Smooth muscle cell (in vitro differentiated cells): ENCODE results near the gene ANKZF1. TPM values are rescaled to one million over a fixed set of nuclear protein-coding genes. Genes with fewer than 3 reads are reported as not detected.
A peak's percentile ranks its signal among the peaks of the same experiment; 100 is the strongest.

Experiments
- DNase-seq: peaks from one replicate; lab custom pipeline; 2025; ENCODE audit not compliant: unreplicated experiment; lab: John Stamatoyannopoulos, UW
- H2AFZ ChIP-seq: fragments of 200-600 bp; sonication (generic); 2 replicates; pipeline ENCODE4 v1.6.0; 2016; ENCODE audit warnings: antibody characterized with exemption, low read depth, mild to moderate bottlenecking
- H3F3A ChIP-seq: fragments of 200-600 bp; sonication (generic); 2 replicates; pipeline ENCODE4 v1.6.0; 2017; ENCODE audit warnings: antibody characterized with exemption, low read depth
- H3K27ac ChIP-seq: fragments of 200-600 bp; sonication (generic); 2 replicates; pipeline ENCODE4 v1.5.1; 2016; ENCODE audit warnings: low read depth, mild to moderate bottlenecking
- H3K27me3 ChIP-seq: fragments of 200-600 bp; sonication (generic); 2 replicates; pipeline ENCODE4 v1.6.1; 2016; ENCODE audit warnings: low read depth, mild to moderate bottlenecking
- H3K36me3 ChIP-seq: fragments of 200-600 bp; sonication (generic); 2 replicates; pipeline ENCODE4 v1.5.1; 2016; ENCODE audit warnings: low read depth
- H3K4me1 ChIP-seq: fragments of 200-600 bp; sonication (generic); 2 replicates; pipeline ENCODE4 v1.5.1; 2016; ENCODE audit warnings: low read depth
- H3K4me2 ChIP-seq: fragments of 200-600 bp; sonication (generic); 2 replicates; pipeline ENCODE4 v1.6.0; 2016; ENCODE audit warnings: mild to moderate bottlenecking
- H3K4me3 ChIP-seq: fragments of 200-600 bp; sonication (generic); 2 replicates; pipeline ENCODE4 v1.5.1; 2016; ENCODE audit warnings: mild to moderate bottlenecking
- H3K79me2 ChIP-seq: fragments of 200-600 bp; sonication (generic); 2 replicates; pipeline ENCODE4 v1.6.0; 2016; ENCODE audit warnings: low read depth, mild to moderate bottlenecking
- H3K9ac ChIP-seq: fragments of 200-600 bp; sonication (generic); 2 replicates; pipeline ENCODE4 v1.6.0; 2016; ENCODE audit warnings: low read depth
- H3K9me3 ChIP-seq: fragments of 200-600 bp; sonication (generic); replicated peaks from 2 replicates; pipeline ENCODE4 v1.5.1; 2016; ENCODE audit warnings: low read depth
- H4K20me1 ChIP-seq: fragments of 200-600 bp; sonication (generic); 2 replicates; pipeline ENCODE4 v1.6.0; 2016; ENCODE audit warnings: low read depth
- CTCF ChIP-seq: fragments of 200-600 bp; sonication (generic); IDR thresholded peaks from 2 replicates; pipeline ENCODE4 v1.5.1; 2017; ENCODE audit warnings: borderline replicate concordance, mild to moderate bottlenecking, antibody characterized with exemption; ENCODE audit not compliant: insufficient read depth, poor library complexity, severe bottlenecking
- WGBS: methylation state at CpG from one replicate; pipeline ENCODE4 v1.1.7; 2016; ENCODE audit warnings: low lambda C conversion rate; 5-methylcytosine and 5-hydroxymethylcytosine counted together
- polyA plus RNA-seq: library from polyadenylated mRNA; unstranded; fragments of >200 nt; fragmentation: Nextera tagmentation; extraction: Ambion mirVana; gene quantifications from 2 replicates; pipeline ENCODE4 v1.2.1, GENCODE V29; 2016
- total RNA-seq: library from RNA; depleted of rRNA; stranded (reverse); fragments of >200 nt; gene quantifications from 2 replicates; pipeline ENCODE4 v1.2.3, GENCODE V29; 2014

The ANKZF1 gene
- total and polyA plus RNA-seq, 2 experiments from 2014 or later = 31.7 to 52.6 TPM

GRCh38 chr2:219252084-219252483 lies 22.5 kb downstream of the ANKZF1 start:
- Histone ChIP-seq H3K9ac (no peak overlapping the region), H3K27me3 (peaks cover 54% of the 10 kb centered on the region), H3K79me2 (no peaks in the 10 kb centered on the region), H3K4me2 (peak overlapping the region; percentile 29), H3K36me3 (no peaks in the 10 kb centered on the region), H2AFZ (no peak overlapping the region), H3K4me3 (no peak overlapping the region), H3K27ac (no peak overlapping the region), H3F3A (peaks cover 17% of the 10 kb centered on the region), H4K20me1 (no peaks in the 10 kb centered on the region), H3K4me1 (peaks cover 20% of the 10 kb centered on the region), H3K9me3 (no peaks in the 10 kb centered on the region)
- WGBS = 68% methylated on average over 5 of the region's 5 CpGs
- no peak for DNase-seq
- no peak for TF ChIP-seq CTCF

- no peaks in the 10 kb centered on the region for H4K20me1 ChIP-seq
- no peaks in the 10 kb centered on the region for H3K79me2 ChIP-seq
- peaks cover 54% of the 10 kb centered on the region for H3K27me3 ChIP-seq
- H3K9me3 ChIP-seq = no peaks in the 10 kb centered on the region
- H3K27ac ChIP-seq = no peak overlapping the region
- peaks cover 17% of the 10 kb centered on the region for H3F3A ChIP-seq
- DNase-seq = no peak
- H3K4me2 ChIP-seq = peak overlapping the region; percentile 92
- H2AFZ ChIP-seq = no peak overlapping the region
- peak overlapping the region; percentile 57 for H3K4me3 ChIP-seq
- no peaks in the 10 kb centered on the region for H3K36me3 ChIP-seq
- no peak for TF ChIP-seq CTCF
- H3K9ac ChIP-seq = no peak overlapping the region
- 14% methylated on average over 9 of the region's 9 CpGs for WGBS
- peaks cover 20% of the 10 kb centered on the region for H3K4me1 ChIP-seq
These were observed 22.9 kb downstream of the ANKZF1 start for GRCh38 chr2:219252570-219252899.

GRCh38 chr2:219252900-219253752 lies 23.5 kb downstream of the ANKZF1 start, which contains the start of gene TUBA4B:
Gene TUBA4B (plus strand): TSS chr2:219253243. CDS start chr2:219253408, 165 bp downstream.
- H3K4me1 ChIP-seq = peaks cover 20% of the 10 kb centered on the region
- TF ChIP-seq CTCF = no peak
- no peaks in the 10 kb centered on the region for H3K9me3 ChIP-seq
- no peaks in the 10 kb centered on the region for H3K79me2 ChIP-seq
- peak within 1 kb of the TSS; percentile 71 for H2AFZ ChIP-seq
- H3K4me2 ChIP-seq = peak within 1 kb of the TSS; percentile 92
- peak within 1 kb of the TSS; percentile 57 for H3K4me3 ChIP-seq
- H3F3A ChIP-seq = peaks cover 17% of the 10 kb centered on the region
- H3K27ac ChIP-seq = no peak within 1 kb of the TSS
- H4K20me1 ChIP-seq = no peaks in the 10 kb centered on the region
- 3% methylated on average over 49 of the region's 49 CpGs for WGBS
- DNase-seq = no peak
- peak within 1 kb of the TSS; percentile 45 for H3K9ac ChIP-seq
- no peaks in the 10 kb centered on the region for H3K36me3 ChIP-seq
- H3K27me3 ChIP-seq = peaks cover 54% of the 10 kb centered on the region
